Stimulated activated CD8-positive, alpha-beta memory T cell treated with anti-CD3 and anti-CD28 coated beads, Interleukin-12 subunit alpha, Interleukin-12 subunit beta, amount 100 ng/mL, for 1 hour (primary cell): Measurements from ENCODE around the gene F7.
"Not testable (repeated sequence)": the region's sequence is repeated elsewhere in the genome, so short reads cannot be mapped to it uniquely, and the experiment has no call there.

ENCODE experiments used
- DNase-seq: peaks from one replicate; pipeline ENCODE4 v3.0.0-alpha.2; 2020; ENCODE audit warnings: low read depth

Gene F7

GRCh38 chr13:113072376-113072775, 33.2 kb upstream of the F7 start:
- no peak for DNase-seq

GRCh38 chr13:113073942-113074341, 31.6 kb upstream of the F7 start:
- DNase-seq: no peak

GRCh38 chr13:113074401-113074800, 31.2 kb upstream of the F7 start:
- no peak for DNase-seq

- no peak for DNase-seq
Measured at GRCh38 chr13:113074876-113075275, 30.7 kb upstream of the F7 start.

GRCh38 chr13:113075711-113076110, 29.9 kb upstream of the F7 start:
- no peak for DNase-seq

GRCh38 chr13:113076681-113077401, 28.8 kb upstream of the F7 start:
- no peak for DNase-seq

GRCh38 chr13:113077566-113077952, 28.0 kb upstream of the F7 start:
- no peak for DNase-seq

- DNase-seq: no peak
Measured at GRCh38 chr13:113077953-113078901, 27.4 kb upstream of the F7 start.

GRCh38 chr13:113078902-113079780, 26.4 kb upstream of the F7 start:
- no peak for DNase-seq

GRCh38 chr13:113079781-113080080, 25.9 kb upstream of the F7 start:
- DNase-seq: not testable (repeated sequence)

GRCh38 chr13:113080361-113080831, 25.2 kb upstream of the F7 start:
- DNase-seq: no peak

GRCh38 chr13:113080901-113081521, 24.6 kb upstream of the F7 start:
- no peak for DNase-seq

GRCh38 chr13:113082198-113083021, 23.2 kb upstream of the F7 start:
- no peak for DNase-seq

GRCh38 chr13:113083022-113083373, 22.6 kb upstream of the F7 start:
- DNase-seq: no peak

- DNase-seq: no peak
Measured at GRCh38 chr13:113083402-113084061, 22.1 kb upstream of the F7 start.

- no peak for DNase-seq
Measured at GRCh38 chr13:113084094-113084942, 21.3 kb upstream of the F7 start.

GRCh38 chr13:113084943-113085540, 20.5 kb upstream of the F7 start:
- DNase-seq: no peak

GRCh38 chr13:113086031-113086750, 19.4 kb upstream of the F7 start:
- DNase-seq: no peak
